GM18907 (cell line): Measurements from ENCODE around the gene TCEAL8.
A peak's percentile ranks its signal among the peaks of the same experiment; 100 is the strongest.
"Not testable (repeated sequence)": the region's sequence is repeated elsewhere in the genome, so short reads cannot be mapped to it uniquely, and the experiment has no call there.

ENCODE experiments used
- ATAC-seq: cut with Tn5 transposase; IDR thresholded peaks from one replicate; pipeline ENCODE4 v1.9.1; 2021; ENCODE audit warnings: mild to moderate bottlenecking, moderate library complexity; ENCODE audit not compliant: unreplicated experiment

TCEAL8 gene

GRCh38 chrX:103254921-103255493 lies at the start of gene TCEAL8:
Gene TCEAL8 (minus strand): TSS chrX:103255155. CDS start chrX:103253979, 1,176 bp downstream.
- peak; percentile 94 for ATAC-seq

- ATAC-seq: no peak
Measured at GRCh38 chrX:103304705-103305104, 49.8 kb upstream of the TCEAL8 start.

- no peak for ATAC-seq
Measured at GRCh38 chrX:103293118-103293517, 38.2 kb upstream of the TCEAL8 start.

DNA sequence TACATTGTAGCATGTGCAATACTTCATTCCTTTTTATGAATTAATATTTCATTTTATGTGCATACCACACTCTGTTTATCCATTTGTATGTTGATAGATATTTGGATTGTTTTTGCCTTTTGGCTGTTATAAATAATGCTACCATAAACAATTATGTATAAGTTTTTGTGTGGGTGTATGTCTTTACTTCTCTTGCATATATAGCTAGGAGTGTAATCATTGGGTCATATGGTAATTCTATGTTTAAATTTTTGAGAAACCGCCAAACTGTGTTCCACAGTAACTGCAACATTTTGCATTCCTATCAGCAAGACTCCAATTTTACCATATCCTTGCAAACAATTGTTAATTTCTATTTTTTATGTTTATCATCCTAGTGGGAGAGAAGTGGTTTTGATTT lies 24.7 kb upstream of the TCEAL8 start:
- no peak for ATAC-seq

GRCh38 chrX:103276581-103277002 lies 21.6 kb upstream of the TCEAL8 start, which contains the start of gene TCEAL5:
Gene TCEAL5 (minus strand): TSS chrX:103276750. CDS start chrX:103274563, 2,187 bp downstream.
- no peak for ATAC-seq

GRCh38 chrX:103275947-103276567 lies 21.1 kb upstream of the TCEAL8 start:
- ATAC-seq: no peak

- no peak for ATAC-seq
Measured at GRCh38 chrX:103274284-103274683, 19.3 kb upstream of the TCEAL8 start.

- no peak for ATAC-seq
Measured at GRCh38 chrX:103258275-103258674, 3.3 kb upstream of the TCEAL8 start.

DNA sequence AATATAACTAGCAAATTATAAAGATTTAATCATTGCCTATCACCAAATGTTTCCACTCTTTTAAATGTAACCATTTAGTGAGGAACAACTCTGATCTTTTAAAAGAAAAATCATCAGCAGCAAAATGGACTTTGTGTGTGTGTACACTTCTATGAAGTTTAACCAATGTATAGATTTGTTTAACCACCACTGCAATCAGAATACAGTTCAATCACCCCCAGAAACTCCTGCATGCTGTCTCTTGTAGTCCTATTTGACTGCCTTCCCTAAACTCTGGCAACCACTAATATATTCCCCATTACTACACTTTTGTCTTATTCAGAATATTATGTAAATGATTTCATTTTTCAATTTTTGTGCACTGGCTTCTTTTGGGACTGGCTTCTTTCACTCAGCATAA lies 1.7 kb upstream of the TCEAL8 start:
- no peak for ATAC-seq

DNA sequence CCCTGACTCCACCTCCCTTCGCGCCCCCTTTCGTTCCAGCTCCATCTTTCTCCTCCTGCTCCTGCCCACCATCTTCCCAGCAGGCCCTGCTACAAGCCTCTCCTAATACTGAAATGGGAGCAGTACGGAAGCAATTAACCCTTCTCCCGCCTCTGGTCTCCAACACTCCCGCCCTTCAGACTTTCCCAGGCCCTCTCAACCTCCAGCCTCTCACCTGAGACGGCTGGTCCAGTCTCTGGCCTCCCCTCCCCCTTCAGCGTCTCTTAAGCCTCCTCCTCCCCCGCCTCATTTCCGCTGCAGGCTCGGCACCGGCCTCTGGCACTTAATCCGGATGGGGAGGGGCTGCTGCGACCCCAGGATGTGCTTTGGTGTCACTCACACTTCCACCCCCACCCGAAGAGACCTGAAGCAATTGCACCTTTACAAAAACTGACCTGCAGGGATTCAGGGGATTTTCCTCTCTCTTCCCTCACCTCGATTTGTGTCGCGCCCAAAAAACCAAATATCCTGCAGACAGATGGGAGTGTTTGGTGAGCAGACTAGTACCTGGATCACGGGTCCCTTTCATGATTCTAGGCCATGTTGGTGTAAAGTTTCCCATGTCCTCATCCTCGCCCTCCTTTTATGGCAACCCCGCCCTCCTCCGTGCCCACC lies 657 bp downstream of the TCEAL8 start:
- ATAC-seq: peak; percentile 69

GRCh38 chrX:103253608-103254007 lies 1.3 kb downstream of the TCEAL8 start:
- ATAC-seq: no peak

- ATAC-seq: no peak
Measured at GRCh38 chrX:103250977-103251376, 4.0 kb downstream of the TCEAL8 start.

- no peak for ATAC-seq
Measured at GRCh38 chrX:103249805-103250204, 5.2 kb downstream of the TCEAL8 start.

GRCh38 chrX:103248553-103248952 lies 6.4 kb downstream of the TCEAL8 start:
- ATAC-seq: peak; percentile 65

- ATAC-seq: no peak
Measured at GRCh38 chrX:103240155-103240554, 14.8 kb downstream of the TCEAL8 start.

DNA sequence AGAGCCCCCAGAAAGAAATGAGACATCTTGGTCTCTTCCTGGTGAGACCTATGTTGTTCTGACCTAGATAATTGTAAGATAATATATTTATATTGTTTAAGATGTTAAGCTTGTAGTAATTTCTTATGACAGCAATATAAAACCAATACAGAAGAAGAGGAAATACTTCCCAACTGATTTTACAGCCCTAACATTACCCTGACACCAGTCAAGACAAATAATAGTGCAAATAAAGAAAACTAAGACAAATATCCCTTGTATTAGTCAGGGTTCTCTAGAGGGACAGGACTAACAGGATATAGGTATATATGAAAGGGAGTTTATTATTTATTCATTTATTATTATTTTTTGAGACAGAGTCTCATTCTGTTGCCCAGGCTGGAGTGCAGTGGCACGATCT lies 18.7 kb downstream of the TCEAL8 start:
- ATAC-seq: no peak

GRCh38 chrX:103235608-103236007 lies 19.3 kb downstream of the TCEAL8 start:
- ATAC-seq: not testable (repeated sequence)

- no peak for ATAC-seq
Measured at GRCh38 chrX:103234869-103235268, 20.1 kb downstream of the TCEAL8 start.

GRCh38 chrX:103233263-103233662 lies 21.7 kb downstream of the TCEAL8 start:
- no peak for ATAC-seq

GRCh38 chrX:103225918-103226317 lies 29.0 kb downstream of the TCEAL8 start:
- ATAC-seq: not testable (repeated sequence)

GRCh38 chrX:103220511-103221323 lies 34.2 kb downstream of the TCEAL8 start:
- no peak for ATAC-seq
